Measurements from ENCODE around the gene MPL.
A peak's percentile ranks its signal among the peaks of the same experiment; 100 is the strongest.

MPL gene

DNA sequence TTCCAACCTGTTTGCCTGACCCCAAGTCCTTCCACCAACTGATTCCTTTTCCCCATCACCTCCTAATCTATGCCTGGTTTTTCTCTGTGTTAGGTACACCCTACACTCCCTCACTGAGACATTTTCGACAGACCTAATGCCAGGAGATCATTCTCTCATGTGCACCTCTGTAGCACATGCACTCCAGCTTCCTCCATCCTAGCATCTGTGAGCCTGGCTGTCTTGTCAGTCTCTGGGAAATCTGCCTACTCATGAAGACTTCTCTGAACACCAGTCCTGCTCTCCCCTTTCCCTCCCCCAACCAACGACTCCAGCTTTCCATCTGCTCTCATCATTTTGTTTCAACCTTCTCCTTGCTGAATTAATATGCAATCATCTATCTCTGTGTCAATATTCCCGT lies 51.0 kb downstream of the MPL start:
- Histone ChIP-seq H3K27ac (ENCODE audit: low read depth, low read length) (no peak overlapping the region), H3K79me2 (ENCODE audit: insufficient read depth, low read length) (peaks cover 34% of the 10 kb centered on the region), H3K4me3 (ENCODE audit: insufficient read depth, low read length, poor library complexity, severe bottlenecking) (peak overlapping the region; percentile 80)

GRCh38 chr1:43389326-43390313 lies 52.0 kb downstream of the MPL start, which contains the start of the genes MED8 and SZT2:
TSS of gene MED8 (minus strand) at chr1:43389800. CDS start at chr1:43389764, 36 bp downstream.
TSS of gene SZT2 (plus strand) at chr1:43389899. CDS start at chr1:43389969, 70 bp downstream.
- Histone ChIP-seq H3K79me2 (ENCODE audit: insufficient read depth, low read length) (peaks cover 34% of the 10 kb centered on the region), H3K36me3 (ENCODE audit: low read length) (no peaks in the 10 kb centered on the region), H3K27me3 (ENCODE audit: low read length) (no peaks in the 10 kb centered on the region), H3K27ac (ENCODE audit: low read depth, low read length) (peak within 1 kb of the TSS; percentile 45; the same call in 1 of the 2 replicates), H4K20me1 (ENCODE audit: low read depth, low read length) (no peaks in the 10 kb centered on the region), H3K4me3 (ENCODE audit: insufficient read depth, low read length, poor library complexity, severe bottlenecking) (peak within 1 kb of the TSS; percentile 80), H3K9ac (ENCODE audit: low read length) (peak within 1 kb of the TSS; percentile 75), H3F3A (ENCODE audit: insufficient read depth) (no peaks in the 10 kb centered on the region), H3K9me2 (replicated peaks; ENCODE audit: insufficient read depth, low read length) (no peaks in the 10 kb centered on the region), H2AFZ (ENCODE audit: low read depth, low read length, severe bottlenecking) (peak within 1 kb of the TSS; percentile 54), H3K9me3 (ENCODE audit: insufficient read depth, low read length) (no peaks in the 10 kb centered on the region), H3K4me2 (ENCODE audit: low read depth, low read length, poor library complexity, severe bottlenecking) (peak within 1 kb of the TSS; percentile 86)
- no peak for TF ChIP-seq CTCF (IDR thresholded peaks at IDR 0.05; ENCODE audit: insufficient read depth, low read length, poor library complexity, severe bottlenecking)
- no peak for TF ChIP-seq EZH2phosphoT487 (conservative IDR thresholded peaks at IDR 0.05; ENCODE audit: low read length)

More for the DNA sequence above, 51.0 kb downstream of the MPL start:
- no peak overlapping the region for H2AFZ ChIP-seq (ENCODE audit: low read depth, low read length, severe bottlenecking)
- H4K20me1 ChIP-seq (ENCODE audit: low read depth, low read length): no peaks in the 10 kb centered on the region
- no peaks in the 10 kb centered on the region for H3K27me3 ChIP-seq (ENCODE audit: low read length)
- no peaks in the 10 kb centered on the region for H3K9me3 ChIP-seq (ENCODE audit: insufficient read depth, low read length)
- H3K9me2 ChIP-seq (replicated peaks; ENCODE audit: insufficient read depth, low read length): no peaks in the 10 kb centered on the region
- no peaks in the 10 kb centered on the region for H3K36me3 ChIP-seq (ENCODE audit: low read length)
- H3K9ac ChIP-seq (ENCODE audit: low read length): peak overlapping the region; percentile 75
- H3K4me2 ChIP-seq (ENCODE audit: low read depth, low read length, poor library complexity, severe bottlenecking): peak overlapping the region; percentile 86
- no peaks in the 10 kb centered on the region for H3F3A ChIP-seq (ENCODE audit: insufficient read depth)
- TF ChIP-seq EZH2phosphoT487 (conservative IDR thresholded peaks at IDR 0.05; ENCODE audit: low read length) (no peak), CTCF (IDR thresholded peaks at IDR 0.05; ENCODE audit: insufficient read depth, low read length, poor library complexity, severe bottlenecking) (no peak)

DNA sequence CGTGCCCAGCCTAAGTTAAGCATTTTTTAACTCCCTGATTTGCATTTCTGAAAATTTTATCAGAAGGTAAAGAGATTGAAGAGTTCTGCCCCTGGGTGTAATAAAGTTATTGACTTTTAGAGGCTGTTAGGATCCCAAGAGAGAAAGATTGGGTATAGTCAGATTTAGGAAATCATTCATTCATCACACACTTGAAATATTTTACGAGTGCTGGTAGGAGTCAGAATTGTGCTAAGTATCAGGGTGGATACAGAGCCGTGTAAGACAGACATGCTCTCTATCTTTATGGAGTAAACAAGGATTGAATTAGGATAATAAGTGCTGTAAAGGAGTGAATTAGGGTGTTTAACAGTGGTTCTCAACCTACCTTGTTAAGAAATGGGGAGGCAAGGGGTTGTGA lies 55.1 kb downstream of the MPL start:
- Histone ChIP-seq H4K20me1 (ENCODE audit: low read depth, low read length) (no peaks in the 10 kb centered on the region), H3K36me3 (ENCODE audit: low read length) (no peaks in the 10 kb centered on the region), H3K9me2 (replicated peaks; ENCODE audit: insufficient read depth, low read length) (no peaks in the 10 kb centered on the region), H3K9ac (ENCODE audit: low read length) (no peak overlapping the region), H3K27ac (ENCODE audit: low read depth, low read length) (no peak overlapping the region), H3K4me3 (ENCODE audit: insufficient read depth, low read length, poor library complexity, severe bottlenecking) (no peak overlapping the region), H3K9me3 (ENCODE audit: insufficient read depth, low read length) (no peaks in the 10 kb centered on the region), H2AFZ (ENCODE audit: low read depth, low read length, severe bottlenecking) (no peak overlapping the region), H3K4me2 (ENCODE audit: low read depth, low read length, poor library complexity, severe bottlenecking) (no peak overlapping the region), H3F3A (ENCODE audit: insufficient read depth) (peaks cover 4% of the 10 kb centered on the region; the same call in 1 of the 2 replicates), H3K79me2 (ENCODE audit: insufficient read depth, low read length) (peaks cover 34% of the 10 kb centered on the region), H3K27me3 (ENCODE audit: low read length) (no peaks in the 10 kb centered on the region)
- no peak for TF ChIP-seq EZH2phosphoT487 (conservative IDR thresholded peaks at IDR 0.05; ENCODE audit: low read length)
- no peak for TF ChIP-seq CTCF (IDR thresholded peaks at IDR 0.05; ENCODE audit: insufficient read depth, low read length, poor library complexity, severe bottlenecking)

Measured in SU-DHL-6 (cell line).